GM18868 (cell line): Measurements from ENCODE around the gene SEPTIN7.

Experiments
- ATAC-seq: cut with Tn5 transposase; IDR thresholded peaks from one replicate; pipeline ENCODE4 v1.9.1; 2021; ENCODE audit warnings: mild to moderate bottlenecking, moderate library complexity; ENCODE audit not compliant: unreplicated experiment

Gene SEPTIN7

GRCh38 chr7:35785250-35785649 is 15.6 kb upstream of the SEPTIN7 start:
- ATAC-seq, result no peak

- no peak for ATAC-seq
Measured at GRCh38 chr7:35787925-35788324, 12.9 kb upstream of the SEPTIN7 start.

GRCh38 chr7:35792472-35792871 is 8.4 kb upstream of the SEPTIN7 start:
- ATAC-seq, result no peak

DNA sequence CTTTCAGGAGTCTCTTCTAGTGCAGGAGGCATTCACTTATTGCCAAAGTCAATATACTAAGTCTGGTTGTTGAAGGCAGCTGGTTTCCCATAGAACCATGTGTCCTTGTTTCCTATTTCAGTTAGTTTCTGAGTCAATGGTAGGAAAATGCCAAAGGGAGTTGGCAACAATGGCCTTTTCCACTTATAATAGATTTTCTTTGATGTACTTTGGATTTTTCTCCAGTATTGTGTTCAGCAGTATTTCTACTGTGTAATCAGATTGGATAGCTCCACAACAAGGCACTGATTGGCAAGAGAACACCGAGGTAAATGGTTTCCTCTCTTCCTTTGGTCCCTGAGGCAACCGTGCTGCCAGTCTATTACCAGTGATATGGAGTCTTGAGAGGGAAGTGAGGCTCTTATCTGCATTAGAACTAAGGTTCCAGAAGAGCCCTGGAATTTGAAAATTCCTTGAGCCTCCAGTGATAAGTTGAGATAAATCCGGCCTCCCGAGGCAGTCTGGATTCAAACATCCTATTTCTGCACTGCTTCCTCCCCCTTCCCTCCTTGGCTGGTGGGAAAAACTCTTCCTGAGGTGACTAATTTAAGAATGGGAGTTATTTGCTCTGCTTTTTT is 7.9 kb upstream of the SEPTIN7 start:
- no peak for ATAC-seq

GRCh38 chr7:35797311-35797710 is 3.5 kb upstream of the SEPTIN7 start:
- ATAC-seq, result no peak

GRCh38 chr7:35799846-35800717 is 775 bp upstream of the SEPTIN7 start:
- ATAC-seq, result peak; percentile 47

GRCh38 chr7:35801392-35802101 is 690 bp downstream of the SEPTIN7 start:
- ATAC-seq, result peak; percentile 26

DNA sequence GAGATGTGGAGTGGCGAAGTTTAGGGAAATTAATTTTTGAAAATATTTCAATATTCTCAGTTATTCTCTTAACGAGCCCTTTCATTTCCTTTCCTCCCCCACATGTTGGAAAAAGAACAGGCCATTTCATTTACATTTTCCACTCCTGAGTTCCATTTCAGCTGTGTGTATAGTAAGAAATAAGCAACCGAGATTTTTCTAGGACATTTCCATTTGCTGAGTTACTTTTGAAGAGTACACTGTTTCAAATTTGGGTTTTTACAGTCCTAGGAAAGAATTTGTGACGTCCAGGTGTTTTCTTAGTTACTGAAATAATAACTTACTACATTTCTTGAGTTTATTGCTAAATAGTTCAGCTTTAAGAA is 1.2 kb downstream of the SEPTIN7 start:
- ATAC-seq, result no peak

DNA sequence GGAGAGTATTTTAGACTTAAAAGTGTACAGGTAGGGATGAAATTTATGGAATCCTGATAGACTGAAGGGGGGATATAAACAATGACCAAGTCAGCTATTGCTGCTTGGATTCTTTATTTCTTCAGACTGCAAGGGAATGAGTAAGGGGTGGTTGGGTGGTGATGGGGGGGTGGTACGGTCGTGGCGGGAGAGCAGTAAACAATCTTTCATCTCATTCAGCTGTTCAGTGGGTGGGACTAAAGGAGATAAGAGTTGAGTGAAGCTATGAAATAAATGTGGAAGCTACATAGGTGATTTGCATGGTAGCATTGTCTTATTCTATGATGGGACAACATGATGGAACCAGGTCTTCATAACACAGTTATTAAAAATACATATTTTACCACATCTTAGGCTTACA is 1.8 kb downstream of the SEPTIN7 start:
- ATAC-seq, result no peak

GRCh38 chr7:35804231-35804970 is 3.5 kb downstream of the SEPTIN7 start:
- ATAC-seq, result no peak

DNA sequence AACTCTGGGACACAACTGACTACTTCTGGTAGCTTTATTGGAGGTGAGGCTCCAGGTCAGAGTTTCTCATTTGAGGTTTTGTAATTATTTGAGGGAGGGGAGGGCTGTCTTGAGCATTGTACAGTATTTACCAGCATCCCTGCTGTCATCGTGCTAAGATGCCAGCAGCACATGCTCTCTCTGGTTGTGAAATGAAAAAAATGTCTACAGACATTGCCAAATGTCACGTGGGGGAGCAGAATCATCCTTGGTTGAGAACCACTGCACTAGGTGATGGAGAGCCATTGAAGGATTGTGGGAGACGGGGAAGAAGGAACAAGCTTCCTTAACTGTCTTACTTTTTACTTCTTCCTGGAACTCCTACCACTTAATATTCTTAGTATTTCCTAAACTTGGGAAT is 5.0 kb downstream of the SEPTIN7 start:
- ATAC-seq, result no peak

DNA sequence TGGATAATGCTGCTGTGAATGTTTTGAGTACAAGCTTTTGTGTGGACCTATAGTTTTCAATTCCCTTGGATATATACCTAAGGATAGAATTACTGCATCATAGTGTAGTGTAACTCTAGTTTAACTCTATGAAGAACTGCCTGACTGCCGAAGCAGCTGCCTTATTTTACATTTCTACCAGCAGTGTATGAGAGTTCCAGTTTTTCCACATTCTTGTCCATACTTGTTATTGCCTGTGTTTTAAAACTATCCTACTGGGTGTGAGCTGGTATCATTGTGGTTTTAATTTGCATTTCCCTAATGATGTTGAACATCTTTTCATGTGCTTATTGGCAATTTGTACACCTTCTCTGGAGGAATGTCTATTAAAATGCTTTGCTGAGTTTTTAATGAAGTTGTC is 15.7 kb downstream of the SEPTIN7 start:
- ATAC-seq, result no peak

GRCh38 chr7:35817181-35817580 is 16.3 kb downstream of the SEPTIN7 start:
- no peak for ATAC-seq

DNA sequence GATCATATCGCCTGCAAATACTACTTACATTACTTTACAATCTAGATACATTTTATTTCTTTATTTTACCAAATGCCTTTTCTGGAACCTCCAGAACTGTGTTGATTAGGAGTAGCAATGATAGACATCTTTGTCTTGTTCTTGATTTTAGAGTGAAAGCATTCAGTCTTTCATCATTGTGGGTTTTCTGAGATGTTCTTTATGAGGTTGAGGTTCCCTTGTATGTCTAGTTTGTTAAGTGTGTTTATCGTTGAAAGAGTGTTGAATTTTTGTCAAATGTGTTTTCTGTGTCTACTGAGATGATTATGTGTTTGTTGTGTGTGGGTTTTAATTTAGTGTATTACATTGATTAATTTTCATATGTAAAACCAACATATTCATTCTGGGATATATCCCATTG is 17.1 kb downstream of the SEPTIN7 start:
- no peak for ATAC-seq

- ATAC-seq, result no peak
Measured at GRCh38 chr7:35818513-35818912, 17.7 kb downstream of the SEPTIN7 start.

DNA sequence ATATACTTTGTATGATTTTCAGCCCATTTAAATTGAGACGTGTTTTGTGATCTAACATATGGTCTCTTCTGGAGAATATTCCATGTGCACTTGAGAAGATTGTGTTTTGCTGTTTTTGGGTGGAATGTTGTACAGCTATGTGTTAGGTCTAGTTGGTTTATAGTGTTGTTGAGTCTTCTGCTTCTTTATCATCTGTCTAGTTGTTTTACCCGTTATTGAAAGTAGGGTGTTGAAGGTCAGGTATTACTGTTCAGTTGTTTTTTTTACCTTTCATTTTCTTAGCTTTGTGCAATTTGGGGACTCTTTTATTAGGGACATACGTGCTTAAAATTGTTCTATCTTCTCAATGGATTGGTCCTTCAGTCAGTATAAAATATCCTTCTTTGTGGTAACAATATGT is 18.5 kb downstream of the SEPTIN7 start:
- no peak for ATAC-seq

DNA sequence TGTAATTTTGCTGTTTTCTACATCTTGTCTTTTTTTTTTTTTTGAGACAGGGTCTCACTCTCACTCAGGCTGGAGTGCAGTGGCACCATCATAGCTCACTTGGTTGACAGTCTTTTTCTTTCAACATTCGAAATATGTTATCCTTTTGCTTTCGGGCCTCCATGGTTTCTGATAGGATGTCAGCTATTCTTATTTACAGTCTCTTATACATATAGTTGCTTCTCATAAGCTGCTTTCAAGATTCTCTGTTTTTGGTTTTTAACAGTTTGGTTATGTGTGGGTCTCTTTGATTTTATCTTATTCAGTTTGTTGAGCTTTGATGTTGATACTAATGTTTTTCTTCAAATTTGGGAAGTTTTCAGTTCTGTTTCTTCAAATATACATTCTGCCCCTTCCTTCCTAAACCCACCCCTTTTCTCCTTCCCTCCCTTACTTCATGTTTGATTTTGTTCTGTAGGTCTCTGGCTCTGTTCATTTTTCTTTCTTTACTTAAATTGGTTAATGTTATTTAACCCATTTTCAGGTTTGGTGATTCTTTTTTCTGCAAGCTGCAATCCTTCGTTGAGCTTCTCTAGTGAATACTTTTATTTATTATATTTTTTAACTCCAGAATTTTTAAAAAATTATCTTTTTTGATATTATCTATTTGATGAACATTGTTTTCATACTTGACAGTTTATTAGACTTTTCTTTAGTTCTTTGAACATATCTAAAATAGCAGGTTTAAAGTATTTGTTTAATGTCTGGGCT is 19.3 kb downstream of the SEPTIN7 start:
- ATAC-seq, result no peak

DNA sequence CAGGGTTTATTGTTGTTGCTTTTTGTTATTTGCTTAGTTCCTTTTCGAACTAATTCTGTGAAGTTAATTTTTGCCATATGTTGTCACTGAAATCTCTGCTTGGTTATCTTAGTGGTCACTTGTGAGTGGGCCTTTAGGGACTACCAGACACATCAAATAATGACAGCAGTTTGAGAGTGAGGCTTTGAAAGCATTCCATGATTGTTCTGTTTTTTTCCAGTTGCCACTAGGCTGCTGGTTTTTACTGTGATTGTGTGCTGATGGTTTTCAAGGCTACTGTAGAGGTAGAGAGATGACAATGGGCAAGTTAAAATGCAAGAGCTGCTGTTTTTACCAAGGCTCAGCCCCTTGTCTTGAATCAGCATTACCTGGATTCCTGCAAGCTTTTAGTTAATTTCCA is 20.0 kb downstream of the SEPTIN7 start:
- ATAC-seq, result no peak

DNA sequence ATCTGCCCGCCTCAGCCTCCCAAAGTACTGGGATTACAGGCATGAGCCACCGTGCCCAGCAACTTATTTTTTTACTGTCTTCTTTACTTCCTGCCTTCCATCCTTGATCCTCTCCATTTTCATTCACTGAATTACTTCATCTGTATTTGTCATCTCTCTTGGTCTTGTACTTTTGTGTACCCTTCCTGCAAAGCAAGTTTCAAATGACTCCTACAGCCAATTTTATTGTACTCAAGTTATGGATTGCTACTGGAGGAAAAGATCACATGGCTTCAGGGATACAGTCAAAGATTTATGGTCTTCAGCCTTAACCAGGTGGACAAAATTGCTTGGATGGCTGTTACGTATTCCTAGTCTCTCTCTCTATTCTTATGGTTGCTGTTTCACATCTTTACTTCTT is 22.6 kb downstream of the SEPTIN7 start:
- no peak for ATAC-seq

DNA sequence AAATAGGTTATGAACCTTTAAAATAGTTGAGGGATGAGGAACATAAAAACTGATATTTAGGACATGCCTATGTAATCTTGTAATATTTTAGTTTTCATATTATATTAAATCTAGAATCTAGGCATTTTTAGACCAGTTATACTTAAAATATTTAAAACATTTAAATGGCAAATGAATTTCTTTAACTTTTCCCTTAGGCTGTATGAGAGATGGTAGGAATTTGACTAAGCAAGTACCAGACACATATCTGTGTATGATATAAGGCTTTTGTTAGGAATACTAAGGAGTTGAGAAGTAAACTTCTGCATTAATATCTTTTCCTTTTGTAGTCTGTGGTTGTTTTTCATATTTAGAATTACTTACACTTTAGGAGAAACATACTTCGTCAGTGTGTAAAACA is 25.1 kb downstream of the SEPTIN7 start:
- ATAC-seq, result no peak

GRCh38 chr7:35826751-35827150 is 25.9 kb downstream of the SEPTIN7 start:
- no peak for ATAC-seq
